HepG2 (cell line): ENCODE results near the gene OR11H6. TPM values are rescaled to one million over a fixed set of nuclear protein-coding genes. Genes with fewer than 3 reads are reported as not detected.

Experiments used
- ATAC-seq: fragments of 200-7000 bp; cut with Tn5 transposase; 3 replicates; pipeline ENCODE4 v1.9.1; 2020; ENCODE audit warnings: mild to moderate bottlenecking, moderate library complexity
- BruUV-seq: library from RNA; stranded (reverse); fragments of 400-500 nt; replicated peaks from 2 replicates; lab custom pipeline; 2021; lab: Mats Ljungman, UMichigan
- CTCF ChIA-PET: fragments of 300-600 bp; formaldehyde crosslinking; extraction: SDS; loops from one replicate; lab custom pipeline; 2021; ENCODE audit warnings: low total read pairs, inconsistent platforms, low intra/inter-chr PET ratio; lab: Yijun Ruan, JAX
- POLR2A ChIA-PET: fragments of 350-600 bp; sonication (Branson Sonifier 250); formaldehyde crosslinking; loops from one replicate; lab custom pipeline; 2020; ENCODE audit warnings: antibody characterized with exemption, inconsistent platforms; lab: Yijun Ruan, JAX
- DNase-seq: peaks from one replicate; pipeline ENCODE4 v3.0.0-alpha.2; 2015; ENCODE audit warnings: low spot score
- FAIRE-seq: peaks from 3 replicates; lab custom pipeline; 2011; peaks lifted over from hg19 to GRCh38; lab: Jason Lieb, UNC
- H2AFZ ChIP-seq: one replicate; pipeline ENCODE4 v1.6.1; 2011; ENCODE audit warnings: low read length, inconsistent platforms
- H3K27ac ChIP-seq: fragments of 300-600 bp; 3 replicates; pipeline ENCODE4 v1.8.0; 2011; ENCODE audit warnings: mixed run types, mild to moderate bottlenecking, mixed read lengths, low read length, inconsistent platforms; ENCODE audit not compliant: insufficient read depth; ENCODE audit errors: extremely low read length
- H3K27me3 ChIP-seq, 2 experiments: fragments of 200-600 bp in 1 of 2; 2 replicates in 1 of 2; 3 replicates in 1 of 2; pipeline versions ENCODE4 v1.6.0 to v1.8.0; 2011; ENCODE audit warnings: low read length in 2 of 2, mild to moderate bottlenecking in 2 of 2, moderate library complexity in 2 of 2, inconsistent platforms in 1 of 2; ENCODE audit not compliant: insufficient read depth in 2 of 2, control insufficient read depth in 1 of 2
- H3K36me3 ChIP-seq, 2 experiments: fragments of 200-600 bp in 1 of 2; replicated peaks in 1 of 2; 2 replicates in 1 of 2; 3 replicates in 1 of 2; pipeline versions ENCODE4 v1.5.1 to v1.8.0; 2011; ENCODE audit warnings: low read length in 2 of 2, inconsistent platforms in 1 of 2; ENCODE audit not compliant: insufficient read depth in 2 of 2, control insufficient read depth in 1 of 2
- H3K4me1 ChIP-seq: 2 replicates; pipeline ENCODE4 v1.5.1; 2012; ENCODE audit warnings: low read length, inconsistent platforms; ENCODE audit not compliant: insufficient read depth
- H3K4me2 ChIP-seq: 2 replicates; pipeline ENCODE4 v1.6.0; 2011; ENCODE audit warnings: low read depth, low read length, inconsistent platforms
- H3K4me3 ChIP-seq, 3 experiments: fragments of 200-600 bp in 1 of 3; sonication (generic), shearing (Covaris generic) in 1 of 3; replicated peaks in 1 of 3; 2 replicates each; pipeline ENCODE4 v1.5.1; 2011 to 2016; ENCODE audit warnings: low read length in 3 of 3, inconsistent platforms in 2 of 3, low read depth in 2 of 3, mild to moderate bottlenecking in 2 of 3, control low read depth in 1 of 3, mixed read lengths in 1 of 3; ENCODE audit not compliant: insufficient read depth in 1 of 3
- H3K79me2 ChIP-seq: one replicate; pipeline ENCODE4 v1.6.1; 2011; ENCODE audit warnings: low read length, inconsistent platforms; ENCODE audit not compliant: insufficient read depth
- H3K9ac ChIP-seq: 2 replicates; pipeline ENCODE4 v1.6.0; 2011; ENCODE audit warnings: mild to moderate bottlenecking, low read depth, low read length, inconsistent platforms; ENCODE audit not compliant: insufficient read depth
- H3K9me3 ChIP-seq: 2 replicates; pipeline ENCODE4 v1.5.1; 2012; ENCODE audit warnings: mild to moderate bottlenecking, low read length
- H4K20me1 ChIP-seq: 2 replicates; pipeline ENCODE4 v1.6.0; 2011; ENCODE audit warnings: inconsistent platforms, mild to moderate bottlenecking, low read length, moderate library complexity; ENCODE audit not compliant: insufficient read depth
- ELF3 ChIP-seq: IDR thresholded peaks from 2 replicates; pipeline ENCODE4 v1.6.1; 2016; ENCODE audit warnings: missing genetic modification reagents, missing compliant biosample characterization
- GABPA ChIP-seq, 2 experiments: IDR thresholded peaks; 2 replicates each; pipeline ENCODE4 v1.6.1; 2011 to 2016; ENCODE audit warnings: low read depth in 2 of 2, low read length in 1 of 2, missing biosample characterization in 1 of 2, missing genetic modification characterization in 1 of 2
- HMGA1 ChIP-seq: sonication (generic); formaldehyde crosslinking; conservative IDR thresholded peaks from 2 replicates; pipeline ENCODE4 v1.4.0; 2020; ENCODE audit warnings: missing genetic modification reagents
- MTF1 ChIP-seq: sonication (generic); formaldehyde crosslinking; IDR thresholded peaks from 2 replicates; pipeline ENCODE4 v1.5.0; 2020; ENCODE audit warnings: missing genetic modification reagents
- MYNN ChIP-seq: sonication (generic); formaldehyde crosslinking; IDR thresholded peaks from 2 replicates; pipeline ENCODE4 v1.4.0; 2020; ENCODE audit warnings: mild to moderate bottlenecking, low read depth, missing genetic modification reagents
- NFYB ChIP-seq: sonication (generic); formaldehyde crosslinking; IDR thresholded peaks from 2 replicates; pipeline ENCODE4 v1.4.0; 2020; ENCODE audit warnings: missing genetic modification reagents
- PAX8 ChIP-seq: sonication (generic); formaldehyde crosslinking; IDR thresholded peaks from 2 replicates; pipeline ENCODE4 v1.8.0; 2022; ENCODE audit warnings: mild to moderate bottlenecking, missing genetic modification reagents, borderline replicate concordance
- SYNCRIP ChIP-seq: fragments of 200-400 bp; formaldehyde crosslinking; IDR thresholded peaks from 2 replicates; pipeline ENCODE4 v1.6.1; 2018; ENCODE audit warnings: mild to moderate bottlenecking, low read depth, low read length; ENCODE audit not compliant: insufficient read depth
- TERF1 ChIP-seq: sonication (generic); formaldehyde crosslinking; IDR thresholded peaks from 2 replicates; pipeline ENCODE4 v1.8.0; 2022; ENCODE audit warnings: mild to moderate bottlenecking, missing genetic modification reagents, moderate library complexity
- UBTF ChIP-seq: sonication (generic); formaldehyde crosslinking; IDR thresholded peaks from 2 replicates; pipeline ENCODE4 v1.4.0; 2020; ENCODE audit warnings: mild to moderate bottlenecking, missing genetic modification reagents
- ZNF503 ChIP-seq: sonication (generic); formaldehyde crosslinking; IDR thresholded peaks from 2 replicates; pipeline ENCODE4 v1.4.0; 2020; ENCODE audit warnings: missing genetic modification reagents
- ZNF550 ChIP-seq: sonication (generic); formaldehyde crosslinking; IDR thresholded peaks from 2 replicates; pipeline ENCODE4 v1.4.0; 2020; ENCODE audit warnings: mild to moderate bottlenecking, missing genetic modification reagents, borderline replicate concordance
- ZNF552 ChIP-seq: sonication (generic); formaldehyde crosslinking; IDR thresholded peaks from 2 replicates; pipeline ENCODE4 v1.9.0; 2022; ENCODE audit warnings: missing genetic modification reagents, mild to moderate bottlenecking, borderline replicate concordance
- ZNF629 ChIP-seq: sonication (generic); formaldehyde crosslinking; conservative IDR thresholded peaks from 2 replicates; pipeline ENCODE4 v1.5.0; 2020; ENCODE audit warnings: missing genetic modification reagents
- WGBS: methylation state at CpG from one replicate; pipeline ENCODE4 v1.1.6; 2017; ENCODE audit warnings: low lambda C conversion rate; 5-methylcytosine and 5-hydroxymethylcytosine counted together
- in situ Hi-C: cut with HindIII; loops from 2 replicates; pipeline ENCODE4 v1.10.0; 2017; ENCODE audit warnings: low pct_unique_long_range_greater_than_20kb; ENCODE audit not compliant: extremely low pct_ligation_motif_present
- intact Hi-C: fragments of 100-400 bp; cut with micrococcal nuclease; formaldehyde crosslinking; loops from one replicate; pipeline ENCODE4 v1.10.0; 2022; ENCODE audit not compliant: unreplicated experiment
- polyA plus RNA-seq, 8 experiments: library from polyadenylated mRNA; depleted of rRNA in 3 of 8; stranded (reverse) in 7 of 8; unstranded in 1 of 8; fragments of >200 nt; fragmentation: Illumina TruSeq in 4 of 8; extraction: Trizol in 4 of 8; gene quantifications; 2 replicates each; pipeline versions ENCODE4 v1.2.1 to v1.2.3, GENCODE V29; 2011 to 2016; ENCODE audit warnings: low read depth in 4 of 8, missing spikeins in 1 of 8, mixed read lengths in 1 of 8; ENCODE audit not compliant: insufficient read depth in 1 of 8
- total RNA-seq, 5 experiments: library from RNA; depleted of rRNA; stranded (reverse); fragments of >200 nt; fragmentation: Illumina TruSeq; extraction: Trizol; gene quantifications; 2 replicates each; pipeline ENCODE4 v1.2.3, GENCODE V29; 2016; ENCODE audit warnings: low read depth in 1 of 5
- TF ChIP-seq, protein P1 (sequence below): IDR thresholded peaks from 2 replicates; pipeline ENCODE4 v1.6.1; 2018; ENCODE audit warnings: missing genetic modification reagents, mild to moderate bottlenecking, missing compliant biosample characterization
- TF ChIP-seq, protein P2 (sequence below): sonication (generic); formaldehyde crosslinking; IDR thresholded peaks from 2 replicates; pipeline ENCODE4 v1.4.0; 2020; ENCODE audit warnings: mild to moderate bottlenecking, missing genetic modification reagents

The OR11H6 gene
- total and polyA plus RNA-seq, 2 of the 13 experiments (the other 11 are each of a cell fraction or from before 2014, with no cell fraction given) = not detected

DNA sequence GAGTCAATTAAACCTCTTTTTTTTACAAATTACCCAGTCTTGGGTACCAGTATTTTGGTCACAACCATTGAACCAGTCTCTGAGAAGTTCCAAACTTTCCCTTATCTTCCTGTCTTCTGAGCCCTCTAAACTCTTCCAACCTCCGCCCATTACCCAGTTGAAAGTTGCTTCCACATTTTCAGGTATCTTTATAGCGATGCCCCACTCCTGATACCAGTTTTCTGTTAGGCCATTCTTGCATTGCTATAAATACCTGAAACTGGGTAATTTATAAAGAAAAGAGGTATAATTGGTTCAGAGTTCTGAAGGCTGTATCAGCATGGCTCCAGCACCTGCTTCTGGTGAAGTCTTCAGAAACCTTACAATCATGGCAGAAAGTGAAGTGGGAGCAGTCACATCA lies 50.6 kb downstream of the OR11H6 start:
- ATAC-seq (no peak), FAIRE-seq (no peak)
- WGBS = over 99% methylated on average over 2 of the region's 2 CpGs

More for the DNA sequence above, 50.6 kb downstream of the OR11H6 start:
- H3K79me2 ChIP-seq = no peaks in the 10 kb centered on the region
- intact Hi-C loops (no loop called here), in situ Hi-C loops (no loop called here)
- DNase-seq = no peak
- TF ChIP-seq ZNF550 (CRISPR knock-in tag) = no peak
- no peak for TF ChIP-seq TERF1
- TF ChIP-seq ZNF552 = no peak
- TF ChIP-seq ZNF629 = no peak
- TF ChIP-seq, protein P1, sequence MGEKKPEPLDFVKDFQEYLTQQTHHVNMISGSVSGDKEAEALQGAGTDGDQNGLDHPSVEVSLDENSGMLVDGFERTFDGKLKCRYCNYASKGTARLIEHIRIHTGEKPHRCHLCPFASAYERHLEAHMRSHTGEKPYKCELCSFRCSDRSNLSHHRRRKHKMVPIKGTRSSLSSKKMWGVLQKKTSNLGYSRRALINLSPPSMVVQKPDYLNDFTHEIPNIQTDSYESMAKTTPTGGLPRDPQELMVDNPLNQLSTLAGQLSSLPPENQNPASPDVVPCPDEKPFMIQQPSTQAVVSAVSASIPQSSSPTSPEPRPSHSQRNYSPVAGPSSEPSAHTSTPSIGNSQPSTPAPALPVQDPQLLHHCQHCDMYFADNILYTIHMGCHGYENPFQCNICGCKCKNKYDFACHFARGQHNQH (CRISPR knock-in tag) = no peak
- TF ChIP-seq HMGA1 = no peak
- no peak for TF ChIP-seq UBTF (CRISPR knock-in tag)
- no peak for TF ChIP-seq MTF1 (CRISPR knock-in tag)
- TF ChIP-seq NFYB = no peak
- no peak for TF ChIP-seq ZNF503 (CRISPR knock-in tag)
- TF ChIP-seq PAX8 (CRISPR knock-in tag) = no peak
- no peak for TF ChIP-seq MYNN (CRISPR knock-in tag)
- TF ChIP-seq GABPA (IDR thresholded peaks at IDR 0.05; ENCODE audit: low read depth, low read length) = no peak
- TF ChIP-seq GABPA (CRISPR knock-in tag; IDR thresholded peaks at IDR 0.05; ENCODE audit: low read depth) = no peak
- TF ChIP-seq, protein P2, sequence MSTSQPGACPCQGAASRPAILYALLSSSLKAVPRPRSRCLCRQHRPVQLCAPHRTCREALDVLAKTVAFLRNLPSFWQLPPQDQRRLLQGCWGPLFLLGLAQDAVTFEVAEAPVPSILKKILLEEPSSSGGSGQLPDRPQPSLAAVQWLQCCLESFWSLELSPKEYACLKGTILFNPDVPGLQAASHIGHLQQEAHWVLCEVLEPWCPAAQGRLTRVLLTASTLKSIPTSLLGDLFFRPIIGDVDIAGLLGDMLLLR (CRISPR knock-in tag) = no peak
- TF ChIP-seq SYNCRIP = no peak
- TF ChIP-seq ELF3 (CRISPR knock-in tag) = no peak
- no peaks in the 10 kb centered on the region for H3K36me3 ChIP-seq
- H3K9me3 ChIP-seq = peaks cover 41% of the 10 kb centered on the region
- CTCF ChIA-PET = no interaction called here
- POLR2A ChIA-PET = no interaction called here
- no TSS peak for BruUV-seq
- no peaks in the 10 kb centered on the region for H3K27me3 ChIP-seq
- H3K4me2 ChIP-seq = no peak overlapping the region
- no peak overlapping the region for H3K4me3 ChIP-seq
- no peak overlapping the region for H3K27ac ChIP-seq
- H4K20me1 ChIP-seq = no peaks in the 10 kb centered on the region
- peaks cover 6% of the 10 kb centered on the region for H3K4me1 ChIP-seq
- H3K9ac ChIP-seq = no peak overlapping the region
- no peak overlapping the region for H2AFZ ChIP-seq
